ENCODE results near the gene ABCA5.
"Not testable (repeated sequence)": the region's sequence is repeated elsewhere in the genome, so short reads cannot be mapped to it uniquely, and the experiment has no call there.

Gene ABCA5

DNA sequence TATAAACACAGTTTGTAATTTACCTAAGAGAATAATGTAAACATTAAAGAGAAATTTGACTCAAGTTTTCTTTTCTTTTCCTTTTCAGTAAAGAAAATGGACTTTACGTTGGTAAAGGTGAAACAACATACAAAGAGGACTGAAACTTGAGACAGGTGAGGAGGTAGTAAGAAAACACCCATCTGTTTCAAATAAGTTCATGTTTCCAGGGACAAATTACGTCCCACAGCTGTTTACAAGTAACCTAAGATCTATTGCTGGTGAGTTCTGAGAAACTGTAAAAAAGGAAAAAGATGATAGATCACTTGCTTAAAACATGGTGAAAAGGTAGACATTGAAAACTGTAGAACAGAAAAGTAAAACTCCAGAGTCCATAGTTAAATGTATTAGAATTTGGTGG is 4.8 kb upstream of the ABCA5 start:
- DNase-seq (ENCODE audit: low read depth, low spot score), result no peak

DNA sequence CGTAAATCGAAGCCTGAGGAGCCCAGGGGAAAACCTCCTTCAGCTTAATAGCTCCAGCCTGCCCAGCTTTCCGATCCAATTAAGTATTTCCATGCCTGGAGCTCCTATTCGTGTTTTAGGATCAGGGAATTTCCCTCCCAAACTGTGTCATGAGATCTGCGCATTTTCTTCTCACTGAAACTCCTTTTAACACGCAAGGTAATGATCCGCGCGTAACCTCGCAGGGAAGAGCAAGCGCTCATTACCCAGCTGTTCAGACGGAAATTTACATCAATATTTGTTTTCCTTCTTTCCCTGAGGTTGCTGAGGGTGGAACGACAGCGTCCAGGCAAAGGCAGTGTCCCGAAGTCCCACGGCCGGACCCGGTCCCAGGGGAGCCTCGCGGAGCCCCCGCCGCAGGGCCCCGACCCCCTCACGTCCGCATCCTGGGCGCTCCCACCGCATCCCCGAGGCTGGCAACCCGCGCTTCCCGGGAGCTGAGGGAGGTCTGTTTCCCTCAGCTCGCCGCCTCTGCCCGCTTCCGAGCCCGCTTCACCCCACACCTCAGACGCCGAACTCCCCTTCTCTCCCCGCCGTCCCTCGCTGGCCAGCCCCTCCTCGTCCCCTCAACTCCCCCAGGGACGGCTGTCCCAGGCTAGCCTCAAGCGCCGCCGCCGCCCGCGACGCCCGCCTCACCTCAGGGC is 415 bp downstream of the ABCA5 start:
- no peak for DNase-seq (ENCODE audit: low read depth, low spot score)

GRCh38 chr17:69325518-69326376 is 1.2 kb downstream of the ABCA5 start:
- no peak for DNase-seq (ENCODE audit: low read depth, low spot score)

- no peak for DNase-seq (ENCODE audit: low read depth, low spot score)
These were observed 3.1 kb downstream of the ABCA5 start for GRCh38 chr17:69323806-69324205.

DNA sequence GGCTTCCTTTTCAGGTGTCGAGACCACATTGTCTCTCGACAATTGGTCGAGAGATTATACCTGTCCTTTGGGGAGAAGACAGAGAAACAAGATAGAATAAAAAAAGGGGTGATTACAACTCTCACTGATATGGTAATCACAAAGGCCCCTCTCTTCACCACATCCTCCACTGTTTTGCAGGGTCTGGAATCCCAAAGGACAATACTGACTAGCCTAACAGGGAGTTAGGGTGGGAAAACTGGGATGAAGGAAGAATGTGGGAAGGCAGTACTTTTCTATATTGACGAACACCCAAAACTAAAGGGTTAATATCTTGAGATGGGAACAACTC is 6.1 kb downstream of the ABCA5 start:
- DNase-seq (ENCODE audit: low read depth, low spot score), result no peak

DNA sequence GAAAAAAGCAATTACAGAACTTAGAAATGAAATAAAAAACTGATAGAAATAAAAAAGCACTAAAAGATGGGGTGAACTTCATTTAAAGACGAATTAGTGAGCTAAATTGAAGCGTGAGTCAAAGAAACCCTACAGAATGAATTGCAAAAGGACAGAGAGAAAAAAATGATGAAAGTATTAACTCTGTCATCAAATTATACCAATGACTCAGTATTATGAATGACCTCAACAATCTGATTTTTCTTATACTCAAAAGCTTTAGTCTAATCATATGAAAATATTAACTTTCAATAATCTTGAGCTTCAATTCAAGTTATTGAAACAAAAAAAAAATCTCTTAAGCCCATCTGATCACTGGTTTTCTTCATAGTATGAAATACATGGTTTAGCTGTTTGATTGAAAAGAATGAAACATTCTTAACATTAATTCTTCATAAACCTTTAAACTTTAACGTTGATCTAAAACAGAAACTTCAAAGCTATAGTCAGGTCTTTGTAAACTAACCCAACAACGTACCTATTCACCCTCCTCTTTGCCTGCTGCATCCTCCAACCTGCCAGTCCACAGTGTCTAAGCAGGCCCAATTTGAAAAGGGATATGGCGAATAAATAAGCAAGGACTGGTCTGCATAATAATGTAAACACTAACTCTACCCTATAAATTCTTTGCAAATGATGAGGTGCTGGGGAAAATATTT is 6.6 kb downstream of the ABCA5 start:
- DNase-seq (ENCODE audit: low read depth, low spot score), result no peak

DNA sequence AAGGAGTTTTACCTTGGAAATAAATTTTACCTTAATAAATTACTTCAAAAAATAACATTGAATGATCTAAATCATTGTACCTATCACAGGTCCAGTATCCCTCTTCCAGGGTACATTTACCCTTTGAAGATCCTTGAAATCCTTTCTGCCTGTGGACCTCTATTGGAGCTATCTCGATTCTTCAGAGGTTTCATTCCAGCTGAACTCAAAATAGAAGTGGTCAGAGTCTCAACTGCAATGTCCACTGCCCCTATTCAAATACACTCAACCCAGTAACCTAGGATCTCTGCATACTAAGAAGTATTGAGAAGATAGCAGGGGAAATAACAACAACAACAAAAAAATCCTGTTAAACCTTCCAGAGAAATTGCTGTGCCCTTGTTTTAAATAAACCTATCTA is 9.3 kb downstream of the ABCA5 start:
- no peak for DNase-seq (ENCODE audit: low read depth, low spot score)

- DNase-seq (ENCODE audit: low read depth, low spot score), result no peak
These were observed 12.5 kb downstream of the ABCA5 start for GRCh38 chr17:69314246-69315065.

DNA sequence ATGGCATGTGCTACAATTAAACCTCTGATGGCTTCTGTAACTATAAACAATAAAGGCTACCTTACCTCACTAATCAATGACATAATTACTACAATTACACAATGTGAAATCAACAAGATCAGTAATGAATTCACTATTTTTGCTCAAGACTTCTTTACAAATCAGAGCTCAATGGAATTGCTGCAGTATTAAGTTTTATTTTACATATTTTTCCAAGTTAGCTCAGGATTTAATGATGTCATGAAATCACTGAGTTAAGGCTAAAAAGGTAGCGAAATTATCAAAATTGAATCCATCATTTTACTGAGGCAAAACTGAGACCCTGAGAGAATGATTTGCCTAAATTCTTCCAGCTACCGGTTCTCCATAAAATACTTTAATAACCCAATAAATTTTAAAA is 21.8 kb downstream of the ABCA5 start:
- no peak for DNase-seq (ENCODE audit: low read depth, low spot score)

DNA sequence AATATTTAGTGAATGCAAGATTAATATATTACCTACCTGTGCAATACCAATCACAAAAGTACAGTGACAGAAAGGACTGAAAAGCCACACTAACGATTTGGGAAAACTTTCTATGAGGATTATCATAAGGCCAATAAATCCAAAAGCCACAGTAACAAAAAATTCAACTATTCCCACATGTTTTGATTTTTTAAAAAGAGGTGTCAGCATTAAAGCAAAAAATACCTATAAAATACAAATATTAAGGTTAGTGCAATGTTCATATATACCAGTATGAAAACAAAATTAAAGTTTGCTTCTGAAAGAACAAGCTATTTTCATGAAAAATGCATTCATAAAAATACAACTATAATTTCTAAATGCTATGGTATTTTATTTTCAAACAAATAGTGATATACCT is 24.3 kb downstream of the ABCA5 start:
- no peak for DNase-seq (ENCODE audit: low read depth, low spot score)

DNA sequence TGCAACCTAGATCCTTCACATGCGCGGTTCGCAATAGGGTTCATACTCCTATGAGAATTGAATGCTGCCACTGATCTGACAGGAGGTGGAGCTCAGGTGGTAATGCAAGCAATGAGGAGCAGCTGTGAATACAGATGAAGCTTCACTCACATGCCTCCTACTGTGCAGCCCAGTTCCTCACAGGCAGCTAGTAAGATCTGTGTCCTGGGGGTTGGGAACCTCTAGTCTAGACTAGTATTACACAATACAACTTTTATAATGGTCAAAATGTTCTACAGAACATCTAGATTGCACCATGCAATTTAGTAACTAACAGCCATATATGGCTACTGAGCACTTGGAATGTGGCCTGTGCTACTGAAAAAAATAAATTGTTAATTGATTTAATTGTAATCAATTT is 26.7 kb downstream of the ABCA5 start:
- no peak for DNase-seq (ENCODE audit: low read depth, low spot score)

- DNase-seq (ENCODE audit: low read depth, low spot score), result not testable (repeated sequence)
These were observed 28.7 kb downstream of the ABCA5 start for GRCh38 chr17:69298120-69298722.

DNA sequence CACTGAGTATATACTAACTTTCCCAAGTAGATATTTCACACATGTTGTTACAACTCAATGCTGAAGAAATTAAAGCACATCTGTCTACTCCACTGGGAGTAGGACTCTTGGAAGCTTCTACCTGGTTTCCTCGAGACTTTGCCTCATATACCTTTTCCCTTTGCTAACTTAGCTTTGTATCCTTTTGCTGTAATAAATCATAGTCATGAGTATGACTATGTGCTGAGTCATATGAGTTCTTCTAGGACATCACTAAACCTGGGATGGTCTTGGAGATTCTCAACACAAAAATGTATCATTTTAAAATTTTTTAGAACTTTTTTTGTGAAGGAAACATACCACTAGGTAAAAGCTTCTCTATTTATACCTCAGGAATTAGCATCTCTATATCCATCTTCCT is 39.8 kb downstream of the ABCA5 start:
- DNase-seq (ENCODE audit: low read depth, low spot score), result no peak

- DNase-seq (ENCODE audit: low read depth, low spot score), result no peak
These were observed 40.7 kb downstream of the ABCA5 start for GRCh38 chr17:69286257-69286656.

GRCh38 chr17:69284646-69285045 is 42.3 kb downstream of the ABCA5 start:
- no peak for DNase-seq (ENCODE audit: low read depth, low spot score)

DNA sequence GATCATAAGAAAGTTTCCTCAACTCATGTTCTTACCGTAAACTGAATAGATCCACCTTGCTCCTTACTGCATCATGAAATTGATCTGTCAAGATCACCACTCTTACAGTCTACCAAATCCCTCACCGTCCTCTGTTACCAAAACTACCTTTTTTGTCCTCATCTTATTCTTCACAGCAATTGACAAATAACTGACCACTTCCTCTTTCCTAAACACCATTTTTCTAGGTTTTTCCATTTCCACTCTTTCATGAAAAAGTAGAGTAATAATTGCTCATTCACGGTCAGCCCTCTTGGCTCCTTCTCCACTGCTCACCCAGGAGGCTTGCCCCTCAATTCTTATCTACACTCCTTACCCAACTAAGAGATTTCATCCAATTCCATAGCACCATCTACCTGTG is 44.9 kb downstream of the ABCA5 start:
- DNase-seq (ENCODE audit: low read depth, low spot score), result no peak

DNA sequence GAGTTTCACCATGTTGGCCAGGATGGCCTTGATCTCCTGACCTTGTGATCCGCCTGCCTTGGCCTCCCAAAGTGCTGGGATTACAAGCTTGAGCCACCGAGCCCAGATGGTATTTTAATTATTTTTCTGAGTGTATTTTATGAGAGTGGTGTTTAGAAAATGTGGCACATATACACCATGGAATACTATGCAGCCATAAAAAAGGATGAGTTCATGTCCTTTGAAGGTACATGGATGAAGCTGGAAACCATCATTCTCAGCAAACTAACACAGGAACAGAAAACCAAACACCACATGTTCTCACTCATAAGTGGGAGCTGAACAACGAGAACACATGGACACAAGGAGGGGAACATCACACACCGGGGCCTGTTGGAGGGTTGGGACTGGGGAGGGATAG is 50.7 kb downstream of the ABCA5 start:
- not testable (repeated sequence) for DNase-seq (ENCODE audit: low read depth, low spot score)

DNA sequence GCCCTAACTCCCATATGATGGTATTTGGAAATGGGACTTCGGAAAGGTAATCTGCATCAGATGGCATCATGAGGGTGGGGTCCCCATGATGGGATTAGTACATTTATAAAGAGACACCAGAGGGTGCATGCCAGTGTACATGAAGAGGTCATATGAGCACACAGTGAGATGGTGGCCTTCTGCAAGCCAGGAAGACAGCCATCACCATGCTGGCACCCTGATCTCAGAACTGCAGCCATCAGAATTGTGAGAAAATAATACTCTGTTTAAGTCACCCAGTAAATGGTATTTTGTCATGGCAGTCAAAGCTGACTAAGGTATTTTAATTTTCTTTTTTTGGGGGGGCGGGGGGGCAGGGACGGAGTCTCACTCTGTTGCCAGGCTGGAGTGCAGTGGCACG is 51.2 kb downstream of the ABCA5 start:
- DNase-seq (ENCODE audit: low read depth, low spot score), result no peak

GRCh38 chr17:69271023-69271422 is 55.9 kb downstream of the ABCA5 start:
- no peak for DNase-seq (ENCODE audit: low read depth, low spot score)

DNA sequence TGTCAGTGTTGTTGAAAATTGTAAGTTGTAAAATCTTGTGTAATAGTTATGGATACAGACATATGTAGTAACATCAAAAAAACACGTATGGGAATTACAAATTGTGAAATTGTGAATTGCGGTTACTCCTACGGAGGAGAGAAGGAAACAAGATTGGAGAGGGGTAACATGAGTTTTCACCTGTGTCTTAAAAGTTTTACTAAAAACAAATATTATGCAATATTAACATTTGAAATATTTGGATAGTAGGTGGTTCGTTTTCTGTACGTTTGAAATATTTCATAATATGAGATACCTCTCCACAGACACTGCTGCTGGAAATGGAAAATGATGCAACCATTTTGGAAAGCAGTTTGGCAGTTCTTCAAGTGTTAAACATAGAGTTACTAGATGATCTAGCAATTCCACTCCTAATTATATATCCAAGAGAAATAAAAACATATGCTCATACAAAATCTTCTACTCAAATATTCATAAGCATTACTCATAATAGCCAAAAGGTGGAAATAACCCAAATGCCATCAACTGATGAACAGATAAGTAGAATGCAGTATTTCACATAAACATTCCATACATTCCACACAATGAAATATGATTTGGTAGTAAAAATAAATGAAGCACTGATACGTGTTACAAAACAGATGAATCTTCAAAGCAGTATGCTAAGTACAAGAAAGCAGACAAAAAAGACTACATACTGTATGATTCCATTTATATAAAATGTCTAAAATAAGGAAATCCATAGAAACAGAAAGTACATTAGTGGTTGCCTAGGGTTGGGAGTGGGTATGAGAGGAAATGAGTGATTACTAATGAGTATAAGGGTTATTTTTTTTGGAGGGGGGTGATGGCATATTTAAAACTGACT is 57.6 kb downstream of the ABCA5 start:
- no peak for DNase-seq (ENCODE audit: low read depth, low spot score)

All from smooth muscle cell of the brain vasculature (primary cell).